Measurements from ENCODE around the gene OTOS. TPM values are rescaled to one million over a fixed set of nuclear protein-coding genes. Genes with fewer than 3 reads are reported as not detected.

Gene OTOS
- total and polyA plus RNA-seq, 4 donors = not detected

- H3K9ac ChIP-seq (ENCODE audit: insufficient read depth in 1 of 2, low read length in 2 of 2) = no peak overlapping the region
- no peak for ATAC-seq (ENCODE audit: insufficient read depth, low FRiP score)
- no peaks in the 10 kb centered on the region for H3K27me3 ChIP-seq (ENCODE audit: control insufficient read depth in 3 of 3, insufficient read depth in 3 of 3, low read length in 2 of 3)
- H3K36me3 ChIP-seq (ENCODE audit: control insufficient read depth in 4 of 4, insufficient read depth in 4 of 4, low read length in 4 of 4) = peaks cover 15 to 53% (median 36%) of the 10 kb centered on the region in 4 donors
- no peak overlapping the region for H3K27ac ChIP-seq (ENCODE audit: low read depth in 1 of 2, low read length in 1 of 2)
- TF ChIP-seq CTCF (IDR thresholded peaks at IDR 0.05; ENCODE audit: control extremely low read depth, extremely low read depth) = no peak
- WGBS, 2 donors = 86 to 91% methylated on average over 12 of the region's 12 CpGs
- DNase-seq = no peak
- peaks cover 0 to 7% (median 0%) of the 10 kb centered on the region in 4 donors for H3K9me3 ChIP-seq (ENCODE audit: control insufficient read depth in 4 of 4, insufficient read depth in 3 of 4, low read length in 3 of 4)
- H3K4me3 ChIP-seq = no peak overlapping the region
- no peaks in the 10 kb centered on the region for H3K4me1 ChIP-seq (ENCODE audit: control insufficient read depth in 5 of 5, insufficient read depth in 5 of 5, low read length in 5 of 5)
Observed at GRCh38 chr2:240128608-240129145, 11.8 kb downstream of the OTOS start.

- Histone ChIP-seq H3K27me3 (ENCODE audit: control insufficient read depth in 3 of 3, insufficient read depth in 3 of 3, low read length in 2 of 3) (no peaks in the 10 kb centered on the region), H3K36me3 (ENCODE audit: control insufficient read depth in 4 of 4, insufficient read depth in 4 of 4, low read length in 4 of 4) (peaks cover 15 to 48% (median 35%) of the 10 kb centered on the region in 4 donors), H3K4me1 (ENCODE audit: control insufficient read depth in 5 of 5, insufficient read depth in 5 of 5, low read length in 5 of 5) (no peaks in the 10 kb centered on the region), H3K4me3 (no peak overlapping the region), H3K27ac (ENCODE audit: low read depth in 1 of 2, low read length in 1 of 2) (no peak overlapping the region), H3K9ac (ENCODE audit: insufficient read depth in 1 of 2, low read length in 2 of 2) (no peak overlapping the region), H3K9me3 (ENCODE audit: control insufficient read depth in 4 of 4, insufficient read depth in 3 of 4, low read length in 3 of 4) (peaks cover 0 to 7% (median 0%) of the 10 kb centered on the region in 4 donors)
- TF ChIP-seq CTCF (IDR thresholded peaks at IDR 0.05; ENCODE audit: control extremely low read depth, extremely low read depth) = no peak
- WGBS, 2 donors = 94% methylated on average over 16 of the region's 16 CpGs
- no peak for DNase-seq
- ATAC-seq (ENCODE audit: insufficient read depth, low FRiP score) = no peak
Observed at GRCh38 chr2:240127911-240128607, 12.4 kb downstream of the OTOS start.

- Histone ChIP-seq H3K27me3 (ENCODE audit: control insufficient read depth in 3 of 3, insufficient read depth in 3 of 3, low read length in 2 of 3) (no peaks in the 10 kb centered on the region), H3K4me3 (no peak overlapping the region), H3K9ac (ENCODE audit: insufficient read depth in 1 of 2, low read length in 2 of 2) (no peak overlapping the region), H3K27ac (ENCODE audit: low read depth in 1 of 2, low read length in 1 of 2) (no peak overlapping the region), H3K4me1 (ENCODE audit: control insufficient read depth in 5 of 5, insufficient read depth in 5 of 5, low read length in 5 of 5) (no peaks in the 10 kb centered on the region), H3K9me3 (ENCODE audit: control insufficient read depth in 4 of 4, insufficient read depth in 3 of 4, low read length in 3 of 4) (peaks cover 0 to 7% (median 0%) of the 10 kb centered on the region in 4 donors), H3K36me3 (ENCODE audit: control insufficient read depth in 4 of 4, insufficient read depth in 4 of 4, low read length in 4 of 4) (peaks cover 9 to 41% (median 28%) of the 10 kb centered on the region in 4 donors)
- no peak for TF ChIP-seq CTCF (IDR thresholded peaks at IDR 0.05; ENCODE audit: control extremely low read depth, extremely low read depth)
- WGBS, 2 donors = 94 to 99% methylated on average over 7 of the region's 7 CpGs
- ATAC-seq (ENCODE audit: insufficient read depth, low FRiP score) (no peak), DNase-seq (no peak)
Observed at GRCh38 chr2:240127191-240127750, 13.2 kb downstream of the OTOS start.
